Transverse colon (tissue), 4 donors: Measurements from ENCODE around the gene JMJD6. TPM values are rescaled to one million over a fixed set of nuclear protein-coding genes. Genes with fewer than 3 reads are reported as not detected.
A peak's percentile ranks its signal among the peaks of the same experiment; 100 is the strongest.
"Not testable (repeated sequence)": the region's sequence is repeated elsewhere in the genome, so short reads cannot be mapped to it uniquely, and the experiment has no call there.

Experiments
- DNase-seq: peaks from one replicate; pipeline ENCODE4 v3.0.0-alpha.2; 2019
- H3K27ac ChIP-seq, 4 donors: fragments of 200-600 bp; sonication (generic); 2 replicates each; pipeline ENCODE4 v1.5.1; 2016 to 2018; ENCODE audit warnings: inconsistent platforms in 4 of 4
- H3K27me3 ChIP-seq: fragments of 200-600 bp; sonication (generic); 2 replicates; pipeline ENCODE4 v1.5.1; 2017; ENCODE audit warnings: inconsistent platforms
- H3K36me3 ChIP-seq, 4 donors: fragments of 200-600 bp; sonication (generic); 2 replicates each; pipeline ENCODE4 v1.5.1; 2017 to 2019; ENCODE audit warnings: inconsistent platforms in 4 of 4
- H3K4me1 ChIP-seq, 4 donors: fragments of 200-600 bp; sonication (generic); 2 replicates each; pipeline ENCODE4 v1.5.1; 2017 to 2020; ENCODE audit warnings: inconsistent platforms in 4 of 4
- H3K4me3 ChIP-seq, 4 donors: fragments of 200-600 bp; sonication (generic); 1 replicate in 1 of 4; 2 replicates in 3 of 4; pipeline versions ENCODE4 v1.5.1 to v1.6.1; 2017 to 2019; ENCODE audit warnings: inconsistent platforms in 4 of 4
- H3K9me3 ChIP-seq, 2 donors: fragments of 200-600 bp; sonication (generic); 2 replicates each; pipeline ENCODE4 v1.5.1; 2017 to 2019; ENCODE audit warnings: inconsistent platforms in 2 of 2
- EP300 ChIP-seq: sonication (generic); formaldehyde crosslinking; IDR thresholded peaks from one replicate; pipeline ENCODE4 v1.6.1; 2017; ENCODE audit warnings: antibody characterized with exemption, low read depth
- POLR2A ChIP-seq: fragments of 450-650 bp; IDR thresholded peaks from one replicate; pipeline ENCODE4 v1.6.1; 2016; ENCODE audit warnings: antibody characterized with exemption, mild to moderate bottlenecking, moderate library complexity
- POLR2AphosphoS5 ChIP-seq, 3 donors: sonication (generic); formaldehyde crosslinking; IDR thresholded peaks; one replicate each; pipeline ENCODE4 v1.6.1; 2016; ENCODE audit warnings: antibody characterized with exemption in 3 of 3
- WGBS, 2 donors: methylation state at CpG; one replicate each; pipeline ENCODE4 v1.1.5; 2018; ENCODE audit warnings: low coverage in 1 of 2; 5-methylcytosine and 5-hydroxymethylcytosine counted together
- in situ Hi-C, 4 donors: fragments of 200-750 bp; cut with MboI; loops; one replicate each; pipeline versions ENCODE4 v1.15.0 to v1.15.1; 2017; ENCODE audit warnings: low sequenced_read_pairs in 3 of 4, low pct_ligation_motif_present in 1 of 4, low pct_unique_long_range_greater_than_20kb in 1 of 4
- intact Hi-C: fragments of 100-400 bp; cut with DNase I; formaldehyde crosslinking; loops from one replicate; pipeline ENCODE4 v1.15.1; 2023; ENCODE audit warnings: low total_unique reads
- total RNA-seq, 4 donors: library from RNA; depleted of rRNA; stranded (reverse); fragments of >200 nt; gene quantifications; one replicate each; pipeline ENCODE4 v1.1.0, GENCODE V29; 2016
- TF ChIP-seq, protein P1 (sequence below), 5 experiments: fragments of 200-600 bp in 3 of 5; fragments of 450-650 bp in 2 of 5; sonication (generic) in 3 of 5; IDR thresholded peaks; 1 replicate in 2 of 5; 2 replicates in 3 of 5; pipeline ENCODE4 v1.5.1; 2016 to 2017; ENCODE audit warnings: antibody characterized with exemption in 5 of 5, inconsistent platforms in 3 of 5, mild to moderate bottlenecking in 2 of 5, moderate library complexity in 1 of 5

The JMJD6 gene
- total RNA-seq, 4 donors from 2014 or later = 25.4 to 58.4 (median 26.9) TPM

DNA sequence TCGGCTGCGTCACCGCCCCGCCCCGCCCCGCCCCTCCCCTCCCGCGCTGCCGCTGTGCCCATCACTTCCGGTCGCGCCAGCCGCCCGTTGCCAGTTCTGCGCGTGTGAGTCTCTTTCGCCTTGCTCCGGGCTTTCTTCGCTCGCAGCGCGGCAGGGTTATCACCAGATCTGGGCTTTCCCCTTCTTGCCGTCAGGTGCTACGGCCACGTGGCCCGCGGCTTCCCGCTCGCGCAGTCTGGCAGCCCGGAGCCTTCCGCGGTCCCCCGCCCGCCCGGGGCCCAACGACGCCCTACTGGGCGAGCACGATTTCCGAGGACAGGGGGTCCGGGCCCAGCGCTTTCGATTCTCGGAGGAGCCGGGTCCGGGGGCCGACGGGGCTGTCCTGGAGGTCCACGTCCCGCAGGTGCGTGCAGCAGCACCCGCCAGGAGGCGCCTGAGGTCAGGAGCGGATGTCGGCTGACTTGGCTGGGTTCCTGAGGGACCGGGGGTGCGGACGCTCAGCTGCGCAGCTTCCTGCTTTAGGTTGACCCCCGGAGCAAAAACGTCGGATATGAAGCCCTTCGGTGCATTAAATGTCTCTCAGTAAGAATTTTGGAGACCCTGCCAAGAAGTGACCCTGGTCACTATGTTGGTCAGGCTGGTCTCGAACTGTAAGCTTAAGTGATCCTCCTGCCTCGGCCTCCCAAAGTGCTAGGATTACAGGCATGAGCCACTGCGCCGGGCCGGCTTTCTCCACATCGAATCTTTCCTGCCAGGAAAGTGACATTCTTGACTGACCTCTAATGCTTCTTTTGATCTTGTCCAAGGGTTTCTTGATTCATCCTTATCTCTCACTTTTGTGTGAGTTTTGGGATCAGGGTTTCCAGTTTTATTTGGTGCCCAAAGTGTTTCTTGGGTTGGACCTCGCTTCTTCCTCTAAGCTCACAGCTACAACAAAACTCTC lies 641 bp upstream of the JMJD6 start, which contains the start of gene METTL23:
Gene METTL23 (plus strand): TSS at position 64 of the 943 bp plus-strand sequence. CDS start 2,872 bp downstream, outside the sequence.
- Histone ChIP-seq H3K36me3 (peaks cover 0 to 22% (median 6%) of the 10 kb centered on the region in 4 donors), H3K4me1 (peaks cover 28 to 71% (median 36%) of the 10 kb centered on the region in 4 donors), H3K27ac (peak within 1 kb of the TSS; percentile 100), H3K27me3 (no peaks in the 10 kb centered on the region), H3K9me3 (no peaks in the 10 kb centered on the region), H3K4me3 (peak within 1 kb of the TSS; percentile 89 to 99 (median 98))
- 1 to 50% methylated on average over 1 to 48 of the region's 71 CpGs for WGBS, 2 donors
- TF ChIP-seq POLR2AphosphoS5 (IDR thresholded peaks at IDR 0.05) (peak in 2 of 3 donors; percentile 85 to 90), POLR2A (no peak), EP300 (no peak)
- TF ChIP-seq, protein P1, sequence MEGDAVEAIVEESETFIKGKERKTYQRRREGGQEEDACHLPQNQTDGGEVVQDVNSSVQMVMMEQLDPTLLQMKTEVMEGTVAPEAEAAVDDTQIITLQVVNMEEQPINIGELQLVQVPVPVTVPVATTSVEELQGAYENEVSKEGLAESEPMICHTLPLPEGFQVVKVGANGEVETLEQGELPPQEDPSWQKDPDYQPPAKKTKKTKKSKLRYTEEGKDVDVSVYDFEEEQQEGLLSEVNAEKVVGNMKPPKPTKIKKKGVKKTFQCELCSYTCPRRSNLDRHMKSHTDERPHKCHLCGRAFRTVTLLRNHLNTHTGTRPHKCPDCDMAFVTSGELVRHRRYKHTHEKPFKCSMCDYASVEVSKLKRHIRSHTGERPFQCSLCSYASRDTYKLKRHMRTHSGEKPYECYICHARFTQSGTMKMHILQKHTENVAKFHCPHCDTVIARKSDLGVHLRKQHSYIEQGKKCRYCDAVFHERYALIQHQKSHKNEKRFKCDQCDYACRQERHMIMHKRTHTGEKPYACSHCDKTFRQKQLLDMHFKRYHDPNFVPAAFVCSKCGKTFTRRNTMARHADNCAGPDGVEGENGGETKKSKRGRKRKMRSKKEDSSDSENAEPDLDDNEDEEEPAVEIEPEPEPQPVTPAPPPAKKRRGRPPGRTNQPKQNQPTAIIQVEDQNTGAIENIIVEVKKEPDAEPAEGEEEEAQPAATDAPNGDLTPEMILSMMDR (IDR thresholded peaks at IDR 0.05) = peak; percentile 66 to 92 (median 70)
- intact Hi-C loops = loop anchor here (5.0 to 10.0 kb wide), 2 partner anchors 850 to 942 kb away; partner anchors contain the start of genes TRIM47 and UNK
- peak; percentile 90 for DNase-seq
- in situ Hi-C loops = no loop called here

DNA sequence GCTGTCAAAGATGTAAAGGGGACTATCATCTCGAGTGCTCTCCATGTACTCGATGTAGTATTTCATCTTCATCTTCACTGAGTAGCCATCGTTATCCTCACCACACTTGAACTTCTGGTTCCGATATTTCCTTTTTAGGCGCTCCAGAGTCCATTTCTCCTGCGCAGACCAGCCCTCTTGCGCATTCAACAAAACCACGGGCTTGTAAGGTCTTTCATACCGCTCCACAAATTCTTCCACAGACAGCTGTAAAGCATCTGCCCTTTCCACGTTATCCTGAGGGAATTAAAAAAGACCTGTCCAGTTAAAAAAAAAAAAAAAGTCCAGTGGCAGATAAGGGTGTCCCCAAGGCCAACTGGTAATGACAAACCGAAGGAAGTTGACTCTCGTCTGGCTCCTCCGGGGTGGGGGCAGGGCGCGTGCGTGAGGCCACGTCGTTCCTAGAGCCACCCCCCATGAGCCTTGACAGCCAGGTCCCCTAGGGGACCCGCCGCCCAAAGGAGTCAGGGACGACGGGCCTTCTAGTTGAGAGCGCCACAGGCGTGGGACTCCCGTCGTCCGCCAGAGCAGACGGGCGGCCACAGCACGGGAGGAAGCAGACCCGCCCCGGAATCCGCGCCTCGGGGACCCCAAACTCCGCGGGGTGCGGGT lies 701 bp downstream of the JMJD6 start:
- DNase-seq = peak; percentile 85
- intact Hi-C loops = loop anchor here (5.0 to 10.0 kb wide), 2 partner anchors 848 to 941 kb away; partner anchors contain the start of genes TRIM47 and UNK
- Histone ChIP-seq H3K4me3 (peak overlapping the region; percentile 89 to 99 (median 98)), H3K27me3 (no peaks in the 10 kb centered on the region), H3K27ac (peak overlapping the region; percentile 100), H3K36me3 (peaks cover 0 to 29% (median 13%) of the 10 kb centered on the region in 4 donors), H3K9me3 (no peaks in the 10 kb centered on the region), H3K4me1 (peaks cover 20 to 61% (median 36%) of the 10 kb centered on the region in 4 donors)
- WGBS, 2 donors = 0 to 5% methylated on average over 7 to 34 of the region's 38 CpGs
- in situ Hi-C loops = no loop called here
- TF ChIP-seq POLR2AphosphoS5 (IDR thresholded peaks at IDR 0.05) (peak in 2 of 3 donors; percentile 2 to 18), EP300 (no peak), POLR2A (no peak)
- TF ChIP-seq, protein P1 (IDR thresholded peaks at IDR 0.05) = no peak

DNA sequence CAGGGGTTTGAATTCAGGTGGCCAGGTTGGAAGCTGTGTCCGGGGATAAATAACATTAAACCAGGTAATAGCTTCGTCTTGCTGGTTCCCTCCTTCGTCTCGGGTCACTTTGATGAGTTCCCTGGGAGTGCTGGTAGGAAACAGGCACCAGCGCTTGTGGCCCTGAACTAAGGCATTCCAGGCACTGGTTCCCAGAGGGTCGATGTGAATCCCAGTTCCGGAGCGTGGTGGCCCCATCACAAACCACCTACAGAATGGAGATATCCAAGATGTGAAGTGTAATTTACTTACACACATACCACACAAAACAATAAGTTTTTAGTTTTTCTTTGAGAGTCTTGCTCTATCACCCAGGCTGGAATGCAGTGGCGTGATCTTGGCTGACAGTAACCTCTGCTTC lies 2.6 kb downstream of the JMJD6 start:
- intact Hi-C loops (loop anchor here (10.0 kb wide), 1 partner anchor 939 kb away; the partner anchor contains the start of gene UNK), in situ Hi-C loops (loop anchor here in 1 of 4 donors (25.0 kb wide), 1 partner anchor 187 kb away; the partner anchor contains the start of genes CYGB and PRCD)
- DNase-seq = no peak
- no peaks in the 10 kb centered on the region for H3K27me3 ChIP-seq
- H3K4me1 ChIP-seq = peaks cover 20 to 47% (median 33%) of the 10 kb centered on the region in 4 donors
- TF ChIP-seq POLR2A (no peak), EP300 (no peak), POLR2AphosphoS5 (IDR thresholded peaks at IDR 0.05) (no peak)
- TF ChIP-seq, protein P1 (IDR thresholded peaks at IDR 0.05) = no peak
- 100% methylated on average over 1 to 9 of the region's 9 CpGs for WGBS, 2 donors
- H3K9me3 ChIP-seq = no peaks in the 10 kb centered on the region
- peaks cover 0 to 47% (median 24%) of the 10 kb centered on the region in 4 donors for H3K36me3 ChIP-seq
- H3K27ac ChIP-seq = no peak overlapping the region
- H3K4me3 ChIP-seq = no peak overlapping the region

DNA sequence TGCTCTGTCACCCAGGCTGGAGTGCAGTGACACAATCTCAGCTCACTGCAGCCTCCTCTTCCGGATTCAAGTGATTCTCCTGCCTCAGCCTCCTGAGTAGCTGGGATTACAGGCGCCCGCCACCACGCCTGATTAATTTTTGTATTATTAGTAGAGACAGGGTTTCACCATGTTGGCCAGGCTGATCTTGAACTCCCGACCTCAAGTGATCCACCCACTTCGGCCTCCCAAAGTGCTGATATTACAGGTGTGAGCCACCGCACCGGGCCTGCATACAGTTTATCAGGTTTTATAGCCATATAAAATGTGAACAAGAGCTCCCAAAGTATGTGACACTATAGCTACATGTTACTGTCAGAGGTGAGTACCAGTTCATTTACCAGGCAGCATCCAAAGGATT lies 3.4 kb downstream of the JMJD6 start:
- not testable (repeated sequence) for H3K4me3 ChIP-seq, H3K27ac ChIP-seq, H3K27me3 ChIP-seq, H3K9me3 ChIP-seq, DNase-seq
- Histone ChIP-seq H3K36me3 (peaks cover 0 to 56% (median 28%) of the 10 kb centered on the region in 4 donors), H3K4me1 (peaks cover 18 to 38% (median 31%) of the 10 kb centered on the region in 4 donors)
- WGBS, 2 donors = 74 to 93% methylated on average over 3 to 8 of the region's 8 CpGs
- in situ Hi-C loops (loop anchor here in 1 of 4 donors (25.0 kb wide), 1 partner anchor 186 kb away; the partner anchor contains the start of genes CYGB and PRCD), intact Hi-C loops (loop anchor here (10.0 kb wide), 1 partner anchor 938 kb away; the partner anchor contains the start of gene UNK)
